Esophagus muscularis mucosa (tissue), 4 donors: ENCODE measurements around the gene VPS13C.

ENCODE experiments used
- EP300 ChIP-seq: sonication (generic); formaldehyde crosslinking; IDR thresholded peaks from one replicate; pipeline ENCODE4 v1.6.1; 2017; ENCODE audit warnings: antibody characterized with exemption
- POLR2A ChIP-seq: fragments of 450-650 bp; IDR thresholded peaks from one replicate; pipeline ENCODE4 v1.6.1; 2017; ENCODE audit warnings: antibody characterized with exemption, moderate library complexity, mild to moderate bottlenecking, low read depth
- POLR2AphosphoS5 ChIP-seq, 2 donors: sonication (generic); formaldehyde crosslinking; IDR thresholded peaks; one replicate each; pipeline ENCODE4 v1.6.1; 2017; ENCODE audit warnings: antibody characterized with exemption in 2 of 2
- TF ChIP-seq, protein P1 (sequence below), 3 experiments: fragments of 200-600 bp in 2 of 3; fragments of 450-650 bp in 1 of 3; sonication (generic) in 2 of 3; IDR thresholded peaks; one replicate each; pipeline ENCODE4 v1.5.1; 2017 to 2019; ENCODE audit warnings: antibody characterized with exemption in 3 of 3, mild to moderate bottlenecking in 2 of 3, moderate library complexity in 1 of 3

GRCh38 chr15:61816856-61817255, 243.4 kb downstream of the VPS13C start:
- TF ChIP-seq, protein P1, sequence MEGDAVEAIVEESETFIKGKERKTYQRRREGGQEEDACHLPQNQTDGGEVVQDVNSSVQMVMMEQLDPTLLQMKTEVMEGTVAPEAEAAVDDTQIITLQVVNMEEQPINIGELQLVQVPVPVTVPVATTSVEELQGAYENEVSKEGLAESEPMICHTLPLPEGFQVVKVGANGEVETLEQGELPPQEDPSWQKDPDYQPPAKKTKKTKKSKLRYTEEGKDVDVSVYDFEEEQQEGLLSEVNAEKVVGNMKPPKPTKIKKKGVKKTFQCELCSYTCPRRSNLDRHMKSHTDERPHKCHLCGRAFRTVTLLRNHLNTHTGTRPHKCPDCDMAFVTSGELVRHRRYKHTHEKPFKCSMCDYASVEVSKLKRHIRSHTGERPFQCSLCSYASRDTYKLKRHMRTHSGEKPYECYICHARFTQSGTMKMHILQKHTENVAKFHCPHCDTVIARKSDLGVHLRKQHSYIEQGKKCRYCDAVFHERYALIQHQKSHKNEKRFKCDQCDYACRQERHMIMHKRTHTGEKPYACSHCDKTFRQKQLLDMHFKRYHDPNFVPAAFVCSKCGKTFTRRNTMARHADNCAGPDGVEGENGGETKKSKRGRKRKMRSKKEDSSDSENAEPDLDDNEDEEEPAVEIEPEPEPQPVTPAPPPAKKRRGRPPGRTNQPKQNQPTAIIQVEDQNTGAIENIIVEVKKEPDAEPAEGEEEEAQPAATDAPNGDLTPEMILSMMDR (IDR thresholded peaks at IDR 0.05): no peak
- TF ChIP-seq POLR2AphosphoS5 (IDR thresholded peaks at IDR 0.05): no peak
- TF ChIP-seq EP300: no peak
- no peak for TF ChIP-seq POLR2A
